ENCODE results near the gene IL32. TPM values are rescaled to one million over a fixed set of nuclear protein-coding genes. Genes with fewer than 3 reads are reported as not detected.

IL32 gene
- total and polyA plus RNA-seq, 9 donors, result 3.8 to 54.9 (median 16.5) TPM

DNA sequence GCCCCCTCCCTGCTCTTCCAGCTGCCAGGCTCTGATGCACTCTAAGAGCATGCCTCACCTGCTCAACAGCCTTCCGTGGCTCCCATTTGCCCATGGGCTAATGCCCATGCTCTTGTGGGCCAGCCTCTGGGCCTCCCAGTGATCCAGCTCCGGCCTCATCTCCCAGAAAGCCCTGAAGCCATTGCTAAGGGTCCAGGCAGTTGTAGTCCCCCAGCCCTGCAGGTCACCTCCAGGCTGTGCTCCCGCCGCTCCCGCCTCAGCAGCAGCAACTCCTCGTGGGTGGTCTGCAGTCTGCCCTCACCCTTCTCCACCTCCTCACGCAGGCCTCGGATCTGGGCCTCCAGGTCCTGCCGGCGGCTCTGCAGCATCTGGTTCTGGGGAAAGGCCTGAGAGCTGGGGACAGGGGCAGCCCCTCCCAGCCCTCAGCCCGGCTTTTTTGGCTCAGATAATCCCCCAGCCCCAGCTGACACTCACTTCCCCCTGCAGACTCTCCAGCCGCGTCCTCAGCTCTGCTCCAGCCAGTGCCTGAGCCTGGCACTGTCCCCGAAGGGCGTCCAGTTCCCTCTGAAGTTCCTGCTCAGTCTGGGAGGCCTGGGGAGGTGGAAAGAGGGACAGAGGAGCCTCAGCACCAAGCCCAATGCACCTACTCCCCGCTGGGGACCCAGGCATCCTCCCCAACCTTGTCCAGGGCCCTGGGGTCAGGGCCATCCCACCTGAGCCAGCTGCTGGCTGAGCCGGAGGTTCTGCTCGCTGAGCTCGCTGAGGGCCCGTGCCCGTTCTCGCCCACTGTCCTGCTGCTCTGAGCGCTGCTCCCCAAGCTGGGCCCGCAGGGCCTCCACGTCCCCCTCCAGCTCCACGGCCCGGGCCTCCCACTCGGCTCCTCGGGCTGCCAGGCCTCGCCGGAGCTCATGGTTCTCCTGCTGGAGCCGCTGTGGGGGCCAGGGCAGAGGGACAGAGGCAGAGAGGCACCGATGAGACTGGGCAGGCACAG, 34.9 kb upstream of the IL32 start:
- intact Hi-C loops (cut with DNase I), result loop anchor here in 1 of 4 donors (10.0 kb wide), 1 partner anchor 134 kb away; no protein-coding TSS in a partner anchor
- TF ChIP-seq EP300 (IDR thresholded peaks at IDR 0.05), result no peak
- TF ChIP-seq, protein P1, sequence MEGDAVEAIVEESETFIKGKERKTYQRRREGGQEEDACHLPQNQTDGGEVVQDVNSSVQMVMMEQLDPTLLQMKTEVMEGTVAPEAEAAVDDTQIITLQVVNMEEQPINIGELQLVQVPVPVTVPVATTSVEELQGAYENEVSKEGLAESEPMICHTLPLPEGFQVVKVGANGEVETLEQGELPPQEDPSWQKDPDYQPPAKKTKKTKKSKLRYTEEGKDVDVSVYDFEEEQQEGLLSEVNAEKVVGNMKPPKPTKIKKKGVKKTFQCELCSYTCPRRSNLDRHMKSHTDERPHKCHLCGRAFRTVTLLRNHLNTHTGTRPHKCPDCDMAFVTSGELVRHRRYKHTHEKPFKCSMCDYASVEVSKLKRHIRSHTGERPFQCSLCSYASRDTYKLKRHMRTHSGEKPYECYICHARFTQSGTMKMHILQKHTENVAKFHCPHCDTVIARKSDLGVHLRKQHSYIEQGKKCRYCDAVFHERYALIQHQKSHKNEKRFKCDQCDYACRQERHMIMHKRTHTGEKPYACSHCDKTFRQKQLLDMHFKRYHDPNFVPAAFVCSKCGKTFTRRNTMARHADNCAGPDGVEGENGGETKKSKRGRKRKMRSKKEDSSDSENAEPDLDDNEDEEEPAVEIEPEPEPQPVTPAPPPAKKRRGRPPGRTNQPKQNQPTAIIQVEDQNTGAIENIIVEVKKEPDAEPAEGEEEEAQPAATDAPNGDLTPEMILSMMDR (IDR thresholded peaks at IDR 0.05), result no peak
- TF ChIP-seq POLR2A (IDR thresholded peaks at IDR 0.05), result no peak
- H3K27me3 ChIP-seq, result peaks cover 2% of the 10 kb centered on the region

DNA sequence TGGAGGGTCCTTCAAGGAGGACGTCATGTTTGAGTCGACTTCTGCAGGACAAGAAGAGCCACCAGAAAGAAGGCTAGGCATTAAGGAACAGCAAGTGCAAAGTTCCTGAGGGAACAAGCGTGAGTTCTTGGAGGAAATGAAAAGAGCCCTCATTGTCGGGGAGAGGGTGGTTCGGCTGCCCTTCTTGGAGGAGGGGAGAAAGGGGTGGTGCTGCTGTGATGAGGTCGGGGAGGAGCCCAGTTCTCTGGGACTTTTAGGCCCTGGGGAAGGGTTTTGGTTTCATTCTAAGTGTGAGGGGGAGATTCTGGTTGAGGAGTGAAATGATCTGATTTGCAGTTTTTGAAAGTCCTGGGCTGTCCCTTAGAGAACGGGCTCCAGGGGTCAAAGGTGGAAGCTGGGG, 32.8 kb upstream of the IL32 start:
- H3K36me3 ChIP-seq, result no peaks in the 10 kb centered on the region
- intact Hi-C loops (cut with DNase I), result loop anchor here in 1 of 4 donors (10.0 kb wide), 1 partner anchor 132 kb away; no protein-coding TSS in a partner anchor
- DNase-seq, result no peak
- H3K27me3 ChIP-seq, result peaks cover 2% of the 10 kb centered on the region
- H3K4me1 ChIP-seq (ENCODE audit: insufficient read depth), result no peaks in the 10 kb centered on the region
- 17 to 28% (median 22%) methylated on average over 7 of the region's 7 CpGs for WGBS, 3 donors
- TF ChIP-seq POLR2A (IDR thresholded peaks at IDR 0.05), result no peak
- TF ChIP-seq, protein P1 (IDR thresholded peaks at IDR 0.05), result no peak
- TF ChIP-seq EP300 (IDR thresholded peaks at IDR 0.05), result no peak
- no peak overlapping the region for H3K4me3 ChIP-seq
- H3K27ac ChIP-seq, result no peak overlapping the region
- no peaks in the 10 kb centered on the region for H3K9me3 ChIP-seq

More for the DNA sequence above, 34.9 kb upstream of the IL32 start:
- Histone ChIP-seq H3K27ac (no peak overlapping the region), H3K4me3 (no peak overlapping the region), H3K36me3 (no peaks in the 10 kb centered on the region), H3K9me3 (no peaks in the 10 kb centered on the region), H3K4me1 (ENCODE audit: insufficient read depth) (no peaks in the 10 kb centered on the region)
- no peak for DNase-seq
- 53 to 69% (median 53%) methylated on average over 33 of the region's 33 CpGs for WGBS, 3 donors

DNA sequence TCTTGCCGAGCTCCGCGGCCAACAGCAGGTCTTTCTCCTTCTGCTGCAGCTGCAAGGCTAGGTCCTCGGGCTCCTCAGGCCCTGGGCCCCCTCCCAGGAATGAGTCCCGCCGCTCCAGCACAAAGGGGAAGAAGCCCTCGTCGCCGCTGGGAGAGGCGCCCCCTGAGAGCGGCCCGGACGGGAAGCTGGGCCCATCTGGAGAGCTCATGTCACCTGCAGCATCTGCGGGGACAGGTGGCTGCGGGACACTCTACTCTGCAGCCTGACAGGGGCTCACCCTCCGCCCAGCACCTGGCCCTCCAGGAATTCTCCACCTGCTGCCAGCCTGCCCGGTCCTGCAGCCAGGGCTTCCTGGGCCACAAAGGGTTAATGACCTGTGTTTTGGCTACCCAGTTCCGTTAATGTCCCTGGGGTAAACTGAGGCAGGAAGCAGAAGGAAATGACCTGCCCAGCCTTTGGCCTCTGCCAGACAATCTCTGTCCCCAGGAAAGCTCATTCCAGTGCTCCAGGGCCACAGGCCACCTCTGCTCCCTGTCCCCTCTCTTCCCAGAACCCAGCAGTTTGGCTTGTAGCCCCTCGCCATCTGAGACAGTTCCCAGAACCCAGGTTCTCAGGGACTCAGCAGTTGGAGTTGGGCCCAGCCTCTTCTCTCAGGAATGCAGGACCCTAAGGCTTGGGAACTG, 30.0 kb upstream of the IL32 start:
- H3K27ac ChIP-seq, result no peak overlapping the region
- DNase-seq, result no peak
- no peaks in the 10 kb centered on the region for H3K4me1 ChIP-seq (ENCODE audit: insufficient read depth)
- intact Hi-C loops (cut with DNase I), result loop anchor here in 1 of 4 donors (10.0 kb wide), 1 partner anchor 129 kb away; no protein-coding TSS in a partner anchor
- H3K36me3 ChIP-seq, result no peaks in the 10 kb centered on the region
- WGBS, 3 donors, result 33 to 37% (median 34%) methylated on average over 16 to 19 of the region's 19 CpGs
- TF ChIP-seq POLR2A (IDR thresholded peaks at IDR 0.05) (no peak), EP300 (IDR thresholded peaks at IDR 0.05) (no peak)
- TF ChIP-seq, protein P1 (IDR thresholded peaks at IDR 0.05), result no peak
- no peak overlapping the region for H3K4me3 ChIP-seq
- no peaks in the 10 kb centered on the region for H3K9me3 ChIP-seq
- H3K27me3 ChIP-seq, result no peaks in the 10 kb centered on the region

DNA sequence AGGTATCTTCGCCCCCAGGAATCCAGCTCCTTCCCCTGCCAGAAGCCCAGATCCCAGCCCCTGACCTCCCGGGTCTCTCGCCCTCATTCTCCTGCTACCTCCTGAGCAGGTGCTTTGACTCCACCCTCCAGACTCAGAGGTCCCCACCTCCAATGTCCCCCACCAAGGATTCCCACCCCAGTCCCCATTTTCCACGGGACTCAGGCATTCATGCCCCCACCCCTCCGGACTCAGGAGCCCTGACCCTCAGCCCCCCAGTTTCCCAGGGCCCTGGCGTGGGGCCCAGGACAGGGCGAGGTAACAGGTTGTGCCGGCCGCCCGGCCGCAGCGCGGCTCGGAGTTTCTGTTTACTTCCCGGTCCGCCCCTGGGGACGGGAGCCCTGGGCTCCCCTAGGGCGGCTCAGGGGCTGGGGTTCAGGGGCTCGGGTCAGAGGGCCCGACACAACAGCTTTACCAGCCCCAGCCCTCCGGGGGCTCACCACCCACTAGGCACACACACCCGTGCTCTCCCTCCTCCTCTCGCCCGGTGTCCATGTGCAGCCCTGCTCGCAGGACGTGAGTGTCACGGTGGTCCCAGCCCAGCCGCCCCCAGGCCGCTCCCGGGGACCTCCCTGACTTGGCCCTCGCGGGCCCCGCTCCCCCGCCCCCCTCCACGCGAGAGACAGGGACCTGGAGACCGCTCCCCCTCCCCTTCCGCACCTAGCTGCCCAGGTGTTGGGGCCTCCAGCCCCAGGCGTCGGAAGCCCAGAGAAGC, 29.3 kb upstream of the IL32 start:
- intact Hi-C loops (cut with DNase I), result loop anchor here in 1 of 4 donors (10.0 kb wide), 1 partner anchor 129 kb away; no protein-coding TSS in a partner anchor
- H3K27ac ChIP-seq, result no peak overlapping the region

More for the DNA sequence above, 29.3 kb upstream of the IL32 start:
- Histone ChIP-seq H3K4me3 (peak overlapping the region; percentile 23), H3K27me3 (no peaks in the 10 kb centered on the region), H3K9me3 (no peaks in the 10 kb centered on the region), H3K4me1 (ENCODE audit: insufficient read depth) (no peaks in the 10 kb centered on the region), H3K36me3 (no peaks in the 10 kb centered on the region)
- WGBS, 3 donors, result 1 to 4% (median 3%) methylated on average over 12 to 40 of the region's 40 CpGs
- TF ChIP-seq POLR2A (IDR thresholded peaks at IDR 0.05) (no peak), EP300 (IDR thresholded peaks at IDR 0.05) (no peak)
- TF ChIP-seq, protein P1 (IDR thresholded peaks at IDR 0.05), result no peak
- no peak for DNase-seq
